OCI-M2 (cell line): ENCODE data around the gene HDX.
"Not testable (repeated sequence)": the region's sequence is repeated elsewhere in the genome, so short reads cannot be mapped to it uniquely, and the experiment has no call there.

ENCODE experiments used
- DNase-seq: peaks from one replicate; lab custom pipeline; 2025; ENCODE audit not compliant: unreplicated experiment; lab: John Stamatoyannopoulos, UW

The HDX gene

DNA sequence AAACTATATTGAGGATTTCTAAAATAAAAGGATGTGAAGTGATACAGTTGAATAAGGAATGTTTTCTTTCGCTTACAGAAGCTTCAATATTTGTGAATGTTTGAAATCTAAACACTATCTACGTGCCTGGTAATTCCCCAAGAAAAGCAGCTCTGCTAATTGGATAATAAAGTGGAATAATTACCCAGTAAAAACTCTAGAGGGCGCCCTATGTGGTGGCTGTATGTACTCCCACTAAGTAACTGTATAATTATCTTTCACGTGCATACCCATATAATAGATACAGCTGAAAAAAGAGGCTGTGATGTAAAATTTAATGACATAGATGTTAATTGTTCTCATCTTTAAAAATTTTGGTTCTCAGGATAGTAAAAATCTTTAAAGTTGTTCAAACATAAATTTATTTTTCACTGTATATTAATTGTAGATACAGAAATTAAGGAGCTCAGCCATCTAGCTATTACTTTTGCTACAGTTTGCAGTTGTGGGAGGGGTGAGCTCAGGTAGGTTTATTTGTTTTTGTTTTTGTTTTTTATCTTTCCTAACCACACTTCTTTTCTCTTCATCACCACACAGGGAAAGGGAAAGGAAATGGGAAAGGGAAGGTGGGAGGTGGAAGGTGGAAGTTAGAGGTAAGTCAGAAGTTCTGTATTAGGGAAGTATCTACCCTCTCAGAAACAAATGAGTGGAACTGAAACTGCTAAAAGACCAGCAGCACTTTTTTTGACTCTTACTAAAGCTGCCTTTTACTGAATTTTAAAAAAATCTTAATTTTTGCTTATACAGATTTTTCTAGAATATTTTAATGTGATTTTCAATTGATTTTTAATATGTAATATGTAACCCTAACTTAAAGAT, 162.5 kb downstream of the HDX start:
- DNase-seq: no peak

- no peak for DNase-seq
Observed at GRCh38 chrX:84336646-84337045, 165.6 kb downstream of the HDX start.

DNA sequence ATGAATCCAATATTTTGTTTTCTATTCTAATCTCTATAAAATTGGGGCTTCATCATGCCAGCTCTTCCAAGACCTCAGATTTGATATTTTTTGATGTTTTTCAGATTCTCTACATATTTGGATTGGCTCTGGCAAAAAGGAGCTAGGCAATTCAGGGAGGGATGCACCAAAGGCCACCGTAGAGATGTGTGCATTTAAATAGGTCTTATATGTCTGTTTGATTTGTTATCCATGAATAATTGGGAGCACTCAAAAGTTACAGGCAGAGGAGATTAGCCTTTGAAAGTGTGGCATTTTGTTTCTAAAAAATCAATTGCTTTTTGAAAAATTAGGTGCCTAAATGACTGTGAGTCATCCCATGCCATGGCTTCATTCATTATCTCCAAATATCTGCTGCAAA, 167.1 kb downstream of the HDX start:
- no peak for DNase-seq

GRCh38 chrX:84322083-84322827, 180.0 kb downstream of the HDX start:
- DNase-seq: no peak

DNA sequence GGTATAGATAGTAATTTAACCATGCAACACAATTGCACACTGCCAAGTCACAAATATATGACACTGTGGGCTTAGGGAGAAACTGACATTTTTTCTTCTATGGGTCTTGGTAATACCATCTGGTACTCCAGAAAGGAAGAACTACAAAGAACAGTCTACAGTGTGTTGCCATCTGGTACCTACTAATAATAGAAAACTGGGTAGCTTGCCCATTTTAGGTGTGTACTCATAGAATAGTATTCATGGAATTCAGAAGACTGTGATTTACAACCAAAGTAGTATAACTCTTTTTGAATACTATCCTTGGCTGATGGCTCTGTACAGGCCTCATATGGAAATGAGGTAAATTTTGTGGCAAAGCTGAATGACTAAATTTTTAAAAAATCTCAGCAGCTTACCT, 181.6 kb downstream of the HDX start:
- no peak for DNase-seq

GRCh38 chrX:84320023-84320422, 182.2 kb downstream of the HDX start:
- no peak for DNase-seq

DNA sequence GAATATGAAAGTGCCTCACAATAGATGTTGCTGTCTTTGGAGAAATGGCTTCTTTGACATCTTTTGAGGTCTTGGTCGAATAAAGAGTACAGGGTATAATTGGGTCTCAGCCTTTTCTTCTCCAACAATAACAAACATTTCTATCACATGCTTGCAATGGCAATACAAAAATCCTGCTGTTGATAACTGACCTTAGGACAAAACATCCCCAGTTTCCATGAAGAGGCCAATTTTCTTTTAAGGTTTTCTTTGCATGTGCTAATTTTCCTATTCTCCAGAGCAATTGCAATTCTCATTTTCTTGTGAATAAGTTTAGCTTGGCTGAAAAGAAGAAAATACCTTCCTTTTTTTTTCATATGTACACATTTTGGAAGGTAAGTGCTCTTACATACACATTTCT, 183.6 kb downstream of the HDX start:
- DNase-seq: no peak

GRCh38 chrX:84315946-84316345, 186.3 kb downstream of the HDX start:
- DNase-seq: not testable (repeated sequence)
